Breast epithelium (tissue), 3 donors: ENCODE results near the gene SLC39A1.
"Not testable (repeated sequence)": the region's sequence is repeated elsewhere in the genome, so short reads cannot be mapped to it uniquely, and the experiment has no call there.

Experiments used
- POLR2A ChIP-seq: fragments of 450-650 bp; IDR thresholded peaks from one replicate; pipeline ENCODE4 v1.6.1; 2016; ENCODE audit warnings: antibody characterized with exemption, mild to moderate bottlenecking, moderate library complexity
- POLR2AphosphoS5 ChIP-seq, 3 donors: sonication (generic); formaldehyde crosslinking; IDR thresholded peaks; one replicate each; pipeline ENCODE4 v1.6.1; 2017; ENCODE audit warnings: antibody characterized with exemption in 3 of 3
- TF ChIP-seq, protein P1 (sequence below), 3 donors: fragments of 450-650 bp; IDR thresholded peaks; one replicate each; pipeline ENCODE4 v1.5.1; 2016 to 2017; ENCODE audit warnings: antibody characterized with exemption in 3 of 3, mild to moderate bottlenecking in 3 of 3, moderate library complexity in 3 of 3

DNA sequence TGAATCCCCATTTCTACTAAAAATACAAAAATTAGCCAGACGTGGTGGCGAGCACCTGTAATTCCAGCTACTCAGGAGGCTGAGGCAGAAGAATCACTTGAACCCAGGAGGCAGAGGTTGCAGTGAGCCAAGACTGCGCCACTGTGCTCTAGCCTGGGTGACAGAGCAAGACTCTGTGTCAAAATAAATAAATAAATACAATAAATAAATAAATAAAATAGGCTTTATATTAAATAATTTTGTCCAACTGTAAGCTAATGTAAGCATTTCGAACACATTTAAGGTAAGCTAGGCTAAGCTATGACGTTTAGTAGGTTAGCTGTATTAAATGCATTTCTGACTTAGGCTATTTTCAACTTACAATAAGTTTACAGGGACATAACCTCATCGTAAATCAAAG, 52.8 kb downstream of the SLC39A1 start:
- TF ChIP-seq, protein P1, sequence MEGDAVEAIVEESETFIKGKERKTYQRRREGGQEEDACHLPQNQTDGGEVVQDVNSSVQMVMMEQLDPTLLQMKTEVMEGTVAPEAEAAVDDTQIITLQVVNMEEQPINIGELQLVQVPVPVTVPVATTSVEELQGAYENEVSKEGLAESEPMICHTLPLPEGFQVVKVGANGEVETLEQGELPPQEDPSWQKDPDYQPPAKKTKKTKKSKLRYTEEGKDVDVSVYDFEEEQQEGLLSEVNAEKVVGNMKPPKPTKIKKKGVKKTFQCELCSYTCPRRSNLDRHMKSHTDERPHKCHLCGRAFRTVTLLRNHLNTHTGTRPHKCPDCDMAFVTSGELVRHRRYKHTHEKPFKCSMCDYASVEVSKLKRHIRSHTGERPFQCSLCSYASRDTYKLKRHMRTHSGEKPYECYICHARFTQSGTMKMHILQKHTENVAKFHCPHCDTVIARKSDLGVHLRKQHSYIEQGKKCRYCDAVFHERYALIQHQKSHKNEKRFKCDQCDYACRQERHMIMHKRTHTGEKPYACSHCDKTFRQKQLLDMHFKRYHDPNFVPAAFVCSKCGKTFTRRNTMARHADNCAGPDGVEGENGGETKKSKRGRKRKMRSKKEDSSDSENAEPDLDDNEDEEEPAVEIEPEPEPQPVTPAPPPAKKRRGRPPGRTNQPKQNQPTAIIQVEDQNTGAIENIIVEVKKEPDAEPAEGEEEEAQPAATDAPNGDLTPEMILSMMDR (IDR thresholded peaks at IDR 0.05), result not testable (repeated sequence)
- not testable (repeated sequence) for TF ChIP-seq POLR2AphosphoS5 (IDR thresholded peaks at IDR 0.05); POLR2A
